WTC11 (cell line): Measurements from ENCODE around the gene C1orf35.

ENCODE experiments used
- CTCF ChIP-seq: fragments of 200-600 bp; IDR thresholded peaks from 2 replicates; pipeline ENCODE4 v1.8.0; 2022; ENCODE audit warnings: antibody characterized with exemption
- ESRRA ChIP-seq: sonication (generic); formaldehyde crosslinking; IDR thresholded peaks from 2 replicates; pipeline ENCODE4 v1.8.1; 2022; ENCODE audit warnings: mild to moderate bottlenecking, missing genetic modification reagents, borderline replicate concordance
- ETV6 ChIP-seq: sonication (generic); formaldehyde crosslinking; IDR thresholded peaks from 2 replicates; pipeline ENCODE4 v1.8.1; 2022; ENCODE audit warnings: mild to moderate bottlenecking, missing genetic modification reagents
- HMGA2 ChIP-seq: fragments of 250-450 bp; sonication (Bioruptor Pico); IDR thresholded peaks from 2 replicates; pipeline ENCODE4 v1.4.0; 2021; ENCODE audit warnings: mild to moderate bottlenecking, moderate library complexity
- ZNF281 ChIP-seq: sonication (generic); formaldehyde crosslinking; IDR thresholded peaks from 2 replicates; pipeline ENCODE4 v1.8.0; 2023; ENCODE audit warnings: mild to moderate bottlenecking, missing genetic modification reagents
- TF ChIP-seq, protein P1 (sequence below): sonication (generic); formaldehyde crosslinking; IDR thresholded peaks from 2 replicates; pipeline ENCODE4 v1.8.0; 2022; ENCODE audit warnings: mild to moderate bottlenecking, missing genetic modification reagents

GRCh38 chr1:228152918-228153258, 49.8 kb upstream of the C1orf35 start:
- TF ChIP-seq ZNF281 (no peak), CTCF (no peak), ESRRA (CRISPR knock-in tag) (no peak), ETV6 (CRISPR knock-in tag) (no peak), HMGA2 (CRISPR knock-in tag) (no peak)
- TF ChIP-seq, protein P1, sequence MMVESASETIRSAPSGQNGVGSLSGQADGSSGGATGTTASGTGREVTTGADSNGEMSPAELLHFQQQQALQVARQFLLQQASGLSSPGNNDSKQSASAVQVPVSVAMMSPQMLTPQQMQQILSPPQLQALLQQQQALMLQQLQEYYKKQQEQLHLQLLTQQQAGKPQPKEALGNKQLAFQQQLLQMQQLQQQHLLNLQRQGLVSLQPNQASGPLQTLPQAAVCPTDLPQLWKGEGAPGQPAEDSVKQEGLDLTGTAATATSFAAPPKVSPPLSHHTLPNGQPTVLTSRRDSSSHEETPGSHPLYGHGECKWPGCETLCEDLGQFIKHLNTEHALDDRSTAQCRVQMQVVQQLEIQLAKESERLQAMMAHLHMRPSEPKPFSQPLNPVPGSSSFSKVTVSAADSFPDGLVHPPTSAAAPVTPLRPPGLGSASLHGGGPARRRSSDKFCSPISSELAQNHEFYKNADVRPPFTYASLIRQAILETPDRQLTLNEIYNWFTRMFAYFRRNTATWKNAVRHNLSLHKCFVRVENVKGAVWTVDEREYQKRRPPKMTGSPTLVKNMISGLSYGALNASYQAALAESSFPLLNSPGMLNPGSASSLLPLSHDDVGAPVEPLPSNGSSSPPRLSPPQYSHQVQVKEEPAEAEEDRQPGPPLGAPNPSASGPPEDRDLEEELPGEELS (CRISPR knock-in tag), result no peak
